Head of caudate nucleus (tissue), 42 donors: ENCODE measurements around the gene NFKB1.
A peak's percentile ranks its signal among the peaks of the same experiment; 100 is the strongest.
"Not testable (repeated sequence)": the region's sequence is repeated elsewhere in the genome, so short reads cannot be mapped to it uniquely, and the experiment has no call there.

Experiments
- DNase-seq, 42 donors: peaks; one replicate each; pipeline versions ENCODE4 v3.0.0 to v3.0.0-alpha.2; 2020 to 2021; ENCODE audit warnings: mixed read lengths in 7 of 42
- intact Hi-C: fragments of 100-400 bp; cut with DNase I; formaldehyde crosslinking; loops from one replicate; pipeline ENCODE4 v1.15.0; 2022

NFKB1 gene

DNA sequence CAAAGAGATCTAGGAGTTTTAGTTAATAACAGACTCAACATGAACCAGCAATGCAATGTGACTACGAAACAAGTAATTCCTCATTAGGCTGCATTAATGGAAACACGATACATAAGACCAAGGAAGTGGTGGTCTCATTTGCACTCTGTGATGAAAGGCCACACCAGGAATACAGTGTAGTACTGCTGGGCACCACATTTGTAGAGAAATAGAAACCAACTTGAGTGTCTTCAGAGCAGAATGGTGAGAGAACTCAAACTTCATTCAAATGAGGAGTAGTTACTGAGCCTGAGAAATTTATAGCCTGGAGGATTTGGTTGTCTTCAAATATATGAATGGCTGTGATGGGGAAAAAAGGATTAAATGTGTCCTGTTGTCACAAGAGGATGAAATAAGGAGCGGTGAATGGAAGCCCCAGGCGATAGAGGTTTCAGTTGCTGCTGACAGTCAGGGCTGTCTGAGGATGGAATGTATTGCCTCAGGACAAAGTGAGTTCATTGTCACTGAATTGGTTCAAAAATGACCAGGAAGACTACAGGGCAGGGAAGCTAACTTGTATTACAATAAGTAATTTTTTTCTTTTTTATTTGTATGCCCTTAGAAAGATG, 50.9 kb downstream of the NFKB1 start:
- DNase-seq: no peak
- intact Hi-C loops: no loop called here

DNA sequence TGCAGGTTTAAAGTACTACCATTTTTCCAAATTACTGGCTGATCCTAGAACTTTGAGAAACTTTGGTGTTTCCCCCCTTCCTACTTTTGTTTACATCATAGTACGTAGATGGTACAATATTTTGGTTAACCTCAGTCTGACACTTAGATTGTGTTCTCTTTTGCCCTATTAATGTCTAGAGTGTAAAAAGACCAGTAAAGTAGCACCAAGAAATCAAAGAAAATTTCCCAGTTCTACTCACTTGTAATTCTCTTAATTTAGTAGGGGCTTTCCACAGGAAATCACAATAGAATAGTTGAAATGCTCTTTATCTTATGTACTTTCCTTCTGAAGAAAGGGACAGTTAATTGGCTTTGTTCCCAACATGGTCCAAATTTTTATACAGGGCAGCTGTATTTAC, 51.6 kb downstream of the NFKB1 start:
- no peak for DNase-seq
- intact Hi-C loops: no loop called here

DNA sequence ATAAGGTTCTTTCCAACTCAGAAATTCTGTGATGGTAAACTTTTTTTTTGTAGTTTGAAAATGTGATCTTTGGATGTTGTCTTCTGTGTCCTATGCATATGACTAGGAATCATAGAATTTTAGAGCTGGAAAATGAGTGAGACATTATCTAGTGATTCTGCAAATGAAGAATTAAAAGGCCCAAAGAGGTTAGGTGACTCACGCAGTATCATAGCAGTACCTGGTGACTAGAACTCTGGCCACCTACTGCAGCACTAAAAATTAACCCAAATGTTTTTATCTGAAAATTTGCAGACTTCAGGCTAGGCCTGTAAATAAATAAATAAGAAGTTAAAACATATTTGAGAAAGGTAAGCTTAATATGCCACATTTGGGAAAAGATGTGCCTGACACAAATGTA, 52.8 kb downstream of the NFKB1 start:
- intact Hi-C loops: no loop called here
- DNase-seq: no peak

DNA sequence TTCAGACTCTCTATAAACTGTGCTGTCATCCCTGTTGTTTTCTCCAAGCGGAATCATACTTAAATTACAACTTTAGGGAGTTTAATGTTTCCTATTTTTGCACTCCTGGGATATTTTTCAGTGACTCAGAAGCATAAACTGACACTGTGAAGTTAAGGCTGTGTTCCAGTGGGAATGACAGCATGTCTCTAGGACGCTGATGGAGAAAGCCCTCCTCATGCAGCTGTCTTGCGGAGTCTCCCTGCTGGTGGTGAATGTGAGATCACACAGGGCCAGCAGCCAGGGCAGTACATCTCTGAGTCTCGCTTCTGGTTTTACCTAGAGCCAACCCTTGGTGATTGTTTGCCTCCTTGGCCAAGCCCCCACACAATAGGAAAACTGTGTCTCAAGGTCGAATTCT, 53.3 kb downstream of the NFKB1 start:
- intact Hi-C loops: no loop called here
- DNase-seq: peak in 35 of 42 donors; percentile 3 to 72 (median 29)

DNA sequence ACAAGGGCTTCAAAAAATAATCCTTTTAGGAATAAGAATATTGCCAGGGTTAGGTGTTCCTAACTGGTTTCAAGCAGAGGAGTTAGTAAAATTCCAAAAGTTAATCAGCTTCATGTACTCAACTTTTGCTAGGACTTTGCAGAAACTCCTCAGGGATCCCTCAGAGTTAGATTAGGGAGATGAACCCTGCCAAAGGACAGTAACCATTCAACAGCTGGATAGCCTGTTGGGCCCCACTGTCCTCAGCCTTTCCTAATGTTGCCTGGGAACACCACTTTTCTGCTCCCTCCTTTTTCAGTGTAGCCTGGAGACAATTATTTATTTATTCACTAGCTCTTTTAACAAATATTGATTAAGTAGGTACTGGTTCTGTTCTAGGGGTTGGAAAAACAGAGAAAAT, 53.8 kb downstream of the NFKB1 start:
- intact Hi-C loops: no loop called here
- DNase-seq: no peak

DNA sequence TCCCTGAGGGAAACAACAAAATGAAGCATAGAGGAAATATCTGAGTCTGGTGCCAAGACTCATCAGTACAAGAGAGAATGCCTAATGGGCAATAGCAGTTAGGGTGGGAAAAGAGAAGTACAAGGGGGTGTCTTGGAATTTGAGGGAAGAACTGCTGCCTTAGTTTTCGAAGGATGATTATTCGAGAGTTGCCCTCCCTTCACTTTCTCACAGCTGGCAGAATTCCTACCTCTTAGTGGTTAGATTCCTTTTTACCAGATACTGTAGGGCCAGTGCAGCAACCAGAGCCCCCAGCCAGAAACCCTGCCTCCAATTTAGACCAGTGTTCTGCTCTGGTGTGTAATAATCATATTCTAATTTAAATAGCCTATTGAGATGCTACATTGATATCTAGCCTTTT, 56.5 kb downstream of the NFKB1 start:
- intact Hi-C loops: no loop called here
- no peak for DNase-seq

DNA sequence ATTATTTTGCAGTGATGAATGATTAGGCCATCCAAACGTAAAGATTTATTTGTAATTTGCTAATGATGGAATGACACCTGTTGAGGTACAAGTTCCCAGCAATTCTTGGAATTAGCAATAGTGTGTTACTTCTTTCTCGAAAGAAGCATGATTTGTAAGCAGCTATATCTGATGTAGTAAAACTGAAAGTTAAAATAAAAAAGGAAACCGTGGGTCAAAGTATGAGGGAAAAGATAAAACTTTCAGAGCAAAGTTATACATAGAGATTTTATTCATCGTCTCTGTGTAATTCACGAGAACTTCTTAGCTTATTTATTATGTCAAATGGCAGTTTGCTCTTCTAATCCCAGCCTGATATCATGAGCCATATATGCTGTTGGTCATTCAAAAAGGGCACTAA, 59.0 kb downstream of the NFKB1 start:
- no peak for DNase-seq
- intact Hi-C loops: no loop called here

DNA sequence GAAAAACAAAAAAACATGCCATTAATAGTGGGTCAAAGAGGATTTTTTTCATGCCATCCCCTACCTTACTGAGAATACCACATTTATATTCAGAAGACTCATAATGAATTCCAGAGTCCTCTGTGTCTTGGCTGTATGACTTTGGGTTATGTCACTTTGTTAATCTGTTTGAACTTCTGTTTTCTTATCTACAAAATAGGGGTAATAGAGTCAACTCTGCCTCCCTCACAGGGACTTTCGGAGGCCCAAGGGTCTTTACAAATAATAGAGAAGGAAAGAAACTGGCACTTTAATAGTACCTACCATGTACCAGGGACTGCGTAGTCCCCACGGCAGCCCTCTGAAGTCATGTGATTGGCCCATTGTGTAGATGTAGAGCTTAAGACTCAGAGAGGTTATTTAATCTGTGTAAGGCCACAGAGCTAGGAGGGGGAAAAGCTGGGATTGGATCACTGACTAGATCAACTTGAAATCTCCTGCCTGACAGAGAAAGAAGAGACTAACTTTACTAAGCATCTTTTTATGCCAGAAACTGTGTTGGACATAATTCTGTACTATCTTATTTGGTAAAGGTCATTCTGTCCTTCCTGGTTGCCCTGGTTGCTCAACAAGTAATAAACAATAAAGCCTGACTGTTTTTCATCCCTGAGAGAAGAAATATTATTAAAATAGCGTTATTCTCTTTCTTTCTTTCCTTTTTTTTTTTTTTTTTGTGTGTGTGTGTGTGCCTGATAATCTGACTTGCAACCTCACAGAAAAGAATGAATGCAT, 59.6 kb downstream of the NFKB1 start:
- intact Hi-C loops: no loop called here
- DNase-seq: no peak

DNA sequence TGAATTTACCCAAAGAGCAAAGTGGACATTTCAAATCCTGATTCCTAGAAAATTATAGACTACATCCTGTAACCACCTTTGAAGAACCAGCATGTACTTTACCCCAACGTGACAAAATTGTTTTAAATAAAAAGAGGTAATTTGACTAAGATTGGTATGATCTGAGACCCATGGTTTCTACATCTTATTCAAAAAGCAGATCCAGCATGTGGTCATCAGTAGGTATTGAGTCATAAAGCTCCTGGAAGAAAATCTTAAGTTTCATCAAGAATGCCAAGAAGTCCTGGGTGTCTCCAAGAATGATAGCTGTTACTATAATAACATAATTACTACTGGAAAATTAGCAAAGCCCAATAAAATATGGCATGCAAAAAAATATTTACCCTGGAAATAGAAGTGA, 61.8 kb downstream of the NFKB1 start:
- intact Hi-C loops: no loop called here
- DNase-seq: no peak

DNA sequence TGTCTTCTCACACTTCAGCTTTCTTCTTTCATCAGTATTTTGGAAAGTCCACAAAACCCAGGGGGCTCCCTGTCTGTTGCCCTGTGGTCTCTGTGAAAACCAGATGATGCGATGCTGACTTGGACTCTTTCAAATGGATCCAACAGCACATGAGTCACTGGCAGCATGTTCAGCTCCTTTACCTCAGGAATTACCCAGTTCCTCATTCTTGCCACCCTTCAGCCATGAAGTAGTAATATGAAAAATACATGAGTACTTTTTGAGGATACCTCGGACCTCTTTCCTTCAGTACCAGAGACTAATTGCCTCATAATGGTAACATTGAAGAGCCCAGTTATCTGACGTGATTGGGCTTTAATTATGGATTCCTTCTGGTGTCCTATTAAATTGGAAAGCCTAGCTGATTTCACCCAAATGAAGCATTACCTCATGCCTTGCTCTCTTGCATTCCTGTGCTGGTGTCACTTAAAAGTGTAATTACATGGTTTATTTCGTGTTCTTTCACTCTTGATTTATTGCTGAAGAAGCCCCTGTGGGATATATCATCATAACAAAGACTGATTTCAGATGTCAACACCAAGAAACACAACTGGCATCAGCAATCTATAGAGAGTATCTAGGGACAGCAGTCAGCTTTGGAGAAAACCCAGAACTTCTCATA, 63.4 kb downstream of the NFKB1 start:
- DNase-seq: no peak
- intact Hi-C loops: no loop called here

DNA sequence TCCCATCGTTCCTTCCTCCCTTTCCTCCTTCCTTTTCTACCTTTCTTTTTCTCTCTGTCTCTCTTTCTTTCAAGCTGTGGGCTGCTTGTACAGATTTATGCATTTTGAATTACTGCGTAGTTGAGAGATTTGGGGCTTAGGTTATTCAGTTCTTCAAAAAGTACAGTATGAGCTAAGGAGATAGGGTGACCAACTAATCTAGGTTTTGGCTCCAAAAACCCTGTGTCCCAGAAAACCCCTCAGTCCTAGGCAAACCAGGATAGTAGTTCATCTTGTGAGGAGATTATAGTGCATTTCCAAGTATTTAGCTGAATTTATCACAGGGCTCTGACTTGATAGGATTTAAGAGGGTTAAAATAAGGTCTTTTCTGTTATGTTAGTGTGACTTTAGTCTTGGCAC, 64.5 kb downstream of the NFKB1 start:
- intact Hi-C loops: no loop called here
- DNase-seq: no peak

DNA sequence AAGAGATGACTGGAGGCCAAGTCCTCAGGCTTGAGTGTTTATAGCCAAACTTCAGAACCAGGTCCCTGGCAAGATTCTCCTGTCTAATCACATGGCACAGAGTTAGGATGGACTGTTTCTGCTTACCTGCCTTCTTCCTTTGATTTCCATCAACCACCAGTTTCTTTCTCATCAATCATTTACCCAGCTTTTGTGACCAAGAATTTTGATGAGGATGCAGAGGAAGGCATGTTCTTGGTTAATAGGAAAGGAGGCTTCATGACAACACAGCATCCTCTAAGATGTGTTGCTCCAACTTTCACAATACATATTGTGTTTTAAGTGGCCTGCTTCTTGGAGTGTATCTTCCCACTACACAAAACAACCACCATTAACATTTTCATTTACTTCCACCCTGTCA, 65.3 kb downstream of the NFKB1 start:
- intact Hi-C loops: no loop called here
- DNase-seq: no peak

DNA sequence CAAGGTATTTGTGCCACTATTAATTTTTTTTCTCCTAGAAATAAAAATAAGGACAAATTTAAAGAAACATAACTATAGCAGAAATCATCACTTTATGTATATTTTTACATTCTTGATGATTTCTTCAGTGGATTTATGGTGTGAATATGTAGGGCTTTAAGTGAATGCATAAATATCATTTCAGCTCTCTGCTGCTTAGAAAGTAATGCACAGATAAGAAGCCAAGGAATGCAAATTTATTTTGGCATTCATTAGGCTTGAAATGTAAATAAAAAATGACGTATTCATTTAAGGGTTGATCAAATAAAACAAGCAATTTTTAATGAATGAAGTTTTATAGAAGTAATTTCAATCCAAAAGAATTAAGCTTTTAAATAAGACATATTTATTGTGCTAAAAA, 66.3 kb downstream of the NFKB1 start:
- DNase-seq: no peak
- intact Hi-C loops: no loop called here

DNA sequence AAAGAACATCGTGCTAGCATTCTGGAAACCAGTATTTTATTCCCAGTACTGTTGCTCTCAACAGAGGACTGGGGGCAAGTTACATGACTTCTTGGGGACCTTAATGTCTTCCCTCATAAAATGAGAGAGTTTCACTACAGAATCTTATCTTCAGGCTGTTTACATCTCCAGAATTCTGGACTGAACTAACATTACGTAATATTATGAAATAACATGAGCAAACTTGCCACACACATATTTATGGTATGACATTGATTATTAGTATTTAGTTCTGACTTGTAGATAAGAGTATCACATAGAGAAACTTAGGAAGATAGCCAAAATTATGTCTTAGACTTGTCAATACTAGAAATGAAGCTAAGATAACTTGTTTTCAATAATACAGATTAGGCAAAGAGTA, 68.0 kb downstream of the NFKB1 start:
- intact Hi-C loops: no loop called here
- DNase-seq: no peak

DNA sequence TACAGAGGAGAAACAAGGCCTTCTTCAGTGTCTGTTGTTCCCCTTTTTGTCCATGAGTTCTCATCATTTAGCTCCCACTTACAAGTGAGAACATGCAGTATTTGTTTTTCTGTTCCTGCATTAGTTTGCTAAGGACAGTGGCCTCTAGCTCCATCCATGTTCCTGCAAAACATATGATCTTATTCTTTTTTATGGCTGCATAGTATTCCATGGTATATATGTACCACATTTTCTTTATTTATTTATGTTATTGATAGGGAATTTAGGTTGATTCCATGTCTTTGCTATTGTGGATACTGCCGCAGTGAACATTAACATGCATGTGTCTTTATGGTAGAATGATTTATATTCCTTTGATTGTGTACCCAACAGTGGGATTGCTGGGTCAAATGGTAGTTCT, 69.1 kb downstream of the NFKB1 start:
- DNase-seq, intact Hi-C loops: not testable (repeated sequence)

DNA sequence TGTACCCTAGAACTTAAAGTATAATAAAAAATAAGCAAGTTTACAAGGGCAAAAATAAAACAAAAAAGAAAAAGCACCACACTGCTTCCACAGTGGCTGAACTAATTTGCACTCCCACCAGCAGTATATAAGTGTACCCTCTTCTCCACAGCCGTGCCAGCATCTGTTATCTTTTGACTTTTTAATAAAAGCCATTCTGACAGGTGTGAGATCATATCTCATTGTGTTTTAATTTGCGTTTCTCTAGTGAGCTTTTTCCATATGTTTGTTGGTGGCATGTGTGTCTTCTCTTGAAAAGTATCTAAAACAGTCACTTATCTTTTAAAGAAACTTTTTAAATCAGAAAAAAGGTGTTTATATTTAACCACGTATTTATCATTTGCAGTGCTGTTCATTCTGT, 71.3 kb downstream of the NFKB1 start:
- intact Hi-C loops: no loop called here
- no peak for DNase-seq

DNA sequence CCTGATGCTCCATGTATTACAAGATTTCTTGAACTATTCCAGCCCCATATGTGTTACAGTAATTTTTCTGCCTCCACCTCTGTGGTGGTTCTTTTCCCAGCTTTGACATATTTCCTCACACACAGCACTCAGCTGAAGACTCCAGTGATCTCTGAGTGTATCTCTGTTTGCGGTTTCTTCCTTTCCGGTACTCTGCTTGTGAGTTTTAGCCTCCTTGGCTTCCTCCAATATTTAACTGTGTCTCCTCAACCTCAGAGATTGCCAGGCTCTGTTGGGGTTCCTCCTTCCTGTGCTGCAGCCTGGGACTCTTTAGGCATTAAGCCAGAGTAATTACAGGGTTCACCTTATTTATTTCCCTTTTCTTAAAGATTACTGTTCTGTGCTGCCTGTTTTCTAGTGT, 73.2 kb downstream of the NFKB1 start:
- intact Hi-C loops: no loop called here
- DNase-seq: no peak

DNA sequence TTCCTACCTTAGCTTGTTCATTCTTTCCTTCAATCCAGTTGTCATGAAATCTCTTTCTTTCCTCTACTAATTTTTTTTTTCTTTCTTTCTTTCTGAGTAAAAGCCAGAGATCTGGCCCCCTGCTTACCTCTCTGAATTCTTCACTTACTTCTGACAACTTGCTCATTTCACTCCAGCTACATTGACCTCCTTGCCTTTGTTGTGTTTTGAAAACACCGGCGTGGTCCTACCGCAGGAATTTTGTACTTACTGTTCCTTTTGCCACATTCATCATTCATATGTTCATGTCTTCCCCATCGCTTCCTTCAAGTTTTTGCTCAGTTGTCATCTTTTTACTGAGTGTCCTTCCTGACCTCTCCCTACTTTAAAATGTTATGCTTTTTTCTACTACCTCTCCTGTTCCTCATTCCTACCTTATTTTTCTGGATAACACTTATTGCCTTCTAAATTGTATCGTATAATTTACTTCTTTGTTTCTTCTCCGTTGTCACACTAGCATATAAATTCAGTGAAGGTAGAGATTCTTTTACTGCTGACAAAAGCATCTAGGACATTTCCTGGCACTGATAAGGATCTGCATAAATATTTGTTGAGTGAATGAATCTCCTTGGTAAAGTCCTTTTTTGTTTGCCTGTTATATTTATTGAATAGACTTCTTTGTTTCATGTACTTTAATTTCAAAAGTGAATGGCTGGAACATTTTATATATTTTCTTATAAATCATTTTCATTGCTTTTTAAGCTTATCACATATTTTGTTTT, 74.4 kb downstream of the NFKB1 start:
- intact Hi-C loops: no loop called here
- DNase-seq: no peak

DNA sequence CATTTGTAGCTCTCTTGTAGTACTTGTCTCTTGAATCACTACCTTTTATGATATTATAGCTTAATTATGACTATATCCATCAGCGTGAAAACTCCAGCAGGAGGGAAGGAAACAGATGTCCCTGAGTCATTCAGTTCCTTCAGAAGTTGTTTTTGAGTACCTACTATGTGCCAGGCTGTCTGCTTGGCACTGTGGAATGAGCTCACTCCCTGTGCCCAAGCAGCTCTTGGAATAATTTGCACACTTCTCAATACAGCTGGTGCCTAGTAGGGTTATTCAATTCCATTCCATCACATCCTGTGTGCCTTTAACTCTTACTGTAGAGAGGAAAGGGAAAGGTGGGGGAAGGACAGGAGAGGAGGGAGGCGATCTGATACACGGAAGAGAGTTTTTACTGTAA, 77.1 kb downstream of the NFKB1 start:
- intact Hi-C loops: no loop called here
- no peak for DNase-seq

DNA sequence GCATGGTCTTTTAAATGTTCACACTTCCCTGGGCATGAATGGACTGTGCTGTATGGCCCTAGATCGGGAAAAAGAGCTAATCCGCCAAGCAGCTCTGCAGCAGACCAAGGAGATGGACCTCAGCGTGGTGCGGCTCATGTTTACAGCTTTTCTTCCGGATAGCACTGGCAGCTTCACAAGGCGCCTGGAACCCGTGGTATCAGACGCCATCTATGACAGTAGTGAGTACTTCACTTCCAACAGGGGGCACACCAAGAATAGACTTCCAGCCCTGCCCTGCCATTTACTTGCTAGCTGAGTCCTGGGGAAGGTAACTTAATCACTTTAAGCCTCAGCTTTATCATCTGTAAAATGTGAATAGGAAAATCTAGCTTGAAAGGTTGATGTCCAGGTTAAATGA, 77.7 kb downstream of the NFKB1 start:
- intact Hi-C loops: no loop called here
- peak in 23 of 42 donors; percentile 1 to 58 (median 30) for DNase-seq
